MM.1S (cell line): ENCODE results near the gene SULF2.

Experiments
- DNase-seq: peaks from one replicate; pipeline ENCODE4 v3.0.0-alpha.2; 2015
- H2AFZ ChIP-seq: fragments of 300-600 bp; sonication (generic); 2 replicates; pipeline ENCODE4 v1.6.0; 2016; ENCODE audit warnings: antibody characterized with exemption, low read length
- H3F3A ChIP-seq: fragments of 300-600 bp; sonication (generic); 2 replicates; pipeline ENCODE4 v1.6.1; 2016; ENCODE audit warnings: mild to moderate bottlenecking, antibody characterized with exemption, low read length, moderate library complexity, mixed read lengths; ENCODE audit not compliant: insufficient read depth
- H3K27ac ChIP-seq: fragments of 300-600 bp; sonication (generic); 2 replicates; pipeline ENCODE4 v1.5.1; 2016; ENCODE audit warnings: mild to moderate bottlenecking, low read length
- H3K27me3 ChIP-seq: fragments of 300-600 bp; sonication (generic); replicated peaks from 2 replicates; pipeline ENCODE4 v1.6.0; 2016; ENCODE audit warnings: low read length; ENCODE audit not compliant: insufficient read depth
- H3K36me3 ChIP-seq: fragments of 300-600 bp; sonication (generic); replicated peaks from 2 replicates; pipeline ENCODE4 v1.6.1; 2016; ENCODE audit warnings: mild to moderate bottlenecking, low read length, mixed read lengths; ENCODE audit not compliant: insufficient read depth
- H3K4me1 ChIP-seq: fragments of 300-600 bp; sonication (generic); 2 replicates; pipeline ENCODE4 v1.6.1; 2016; ENCODE audit warnings: low read length, mixed read lengths
- H3K4me2 ChIP-seq: fragments of 300-600 bp; sonication (generic); 2 replicates; pipeline ENCODE4 v1.6.0; 2016; ENCODE audit warnings: low read depth, low read length
- H3K4me3 ChIP-seq: fragments of 300-600 bp; sonication (generic); 2 replicates; pipeline ENCODE4 v1.5.1; 2016; ENCODE audit warnings: low read length, mixed read lengths
- H3K79me2 ChIP-seq: fragments of 300-600 bp; sonication (generic); 2 replicates; pipeline ENCODE4 v1.6.1; 2016; ENCODE audit warnings: mixed run types, low read length, mixed read lengths
- H3K9ac ChIP-seq: fragments of 300-600 bp; sonication (generic); 2 replicates; pipeline ENCODE4 v1.6.1; 2016; ENCODE audit warnings: low read length, mixed read lengths
- H3K9me2 ChIP-seq: fragments of 300-600 bp; sonication (generic); replicated peaks from 2 replicates; pipeline ENCODE4 v1.6.1; 2016; ENCODE audit warnings: mild to moderate bottlenecking, low read length, mixed read lengths; ENCODE audit not compliant: insufficient read depth
- H3K9me3 ChIP-seq: fragments of 300-600 bp; sonication (generic); replicated peaks from 2 replicates; pipeline ENCODE4 v1.6.1; 2016; ENCODE audit warnings: mild to moderate bottlenecking, low read length, mixed read lengths; ENCODE audit not compliant: insufficient read depth
- H4K20me1 ChIP-seq: fragments of 300-600 bp; sonication (generic); 2 replicates; pipeline ENCODE4 v1.6.1; 2016; ENCODE audit warnings: mild to moderate bottlenecking, low read length, moderate library complexity, mixed read lengths; ENCODE audit not compliant: insufficient read depth
- EZH2 ChIP-seq: fragments of 300-600 bp; sonication (generic); optimal IDR thresholded peaks from 2 replicates; pipeline ENCODE3; 2017; ENCODE audit warnings: low read depth, mild to moderate bottlenecking, antibody characterized with exemption, low read length, mixed read lengths
- EZH2phosphoT487 ChIP-seq: fragments of 300-600 bp; sonication (generic); IDR thresholded peaks from 2 replicates; pipeline ENCODE4 v1.6.1; 2018; ENCODE audit warnings: antibody characterized with exemption, low read length
- TF ChIP-seq, protein P1 (sequence below): fragments of 300-600 bp; sonication (generic); IDR thresholded peaks from 2 replicates; pipeline ENCODE4 v1.5.1; 2016; ENCODE audit warnings: antibody characterized with exemption, low read length, mixed read lengths

Gene SULF2

DNA sequence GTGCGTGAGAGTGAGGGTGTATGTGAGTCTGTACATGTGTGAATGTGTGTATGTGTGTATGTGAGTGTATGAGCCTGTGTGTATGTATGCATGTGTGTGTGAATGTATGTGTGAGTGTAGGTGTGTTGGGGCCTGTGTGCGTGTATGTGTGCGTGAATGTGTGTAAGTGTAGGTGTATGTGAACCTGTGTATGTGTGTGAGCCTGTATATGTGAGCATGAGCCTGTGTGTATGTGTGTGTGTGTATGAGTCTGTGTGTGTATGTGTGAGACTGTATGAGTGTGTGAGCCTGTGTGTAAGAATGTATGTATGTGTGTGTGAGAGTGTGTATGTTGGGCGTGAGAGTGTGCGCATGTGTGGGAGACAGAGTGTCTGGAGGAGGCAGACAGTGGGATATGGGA, 15.8 kb upstream of the SULF2 start:
- H3K27ac ChIP-seq, result no peak overlapping the region

DNA sequence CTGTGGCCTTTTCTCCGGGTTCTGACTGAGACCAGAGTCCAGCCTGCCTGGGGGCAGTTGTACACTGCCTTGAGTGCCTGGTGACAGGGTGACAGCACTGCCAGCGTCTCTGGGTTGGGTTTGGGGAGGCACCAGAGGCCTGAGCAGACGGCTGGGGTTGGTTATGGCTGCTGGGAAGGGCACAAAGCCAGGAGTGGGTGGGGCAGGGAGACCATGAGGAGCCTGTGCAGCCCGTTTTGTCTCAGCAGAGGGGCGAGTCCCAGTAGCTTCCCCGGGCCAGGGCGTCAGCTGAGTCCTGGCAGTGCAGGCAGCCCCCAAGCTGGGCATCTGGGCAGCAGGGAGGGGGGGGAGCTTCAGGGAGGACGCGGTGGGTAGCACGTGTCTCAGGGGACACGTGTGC, 15.3 kb upstream of the SULF2 start:
- H3K79me2 ChIP-seq, result no peaks in the 10 kb centered on the region
- no peaks in the 10 kb centered on the region for H3K27me3 ChIP-seq
- no peak for DNase-seq
- no peak overlapping the region for H3K9ac ChIP-seq
- no peaks in the 10 kb centered on the region for H3K36me3 ChIP-seq
- no peaks in the 10 kb centered on the region for H3K9me2 ChIP-seq
- no peaks in the 10 kb centered on the region for H4K20me1 ChIP-seq
- H3K27ac ChIP-seq, result no peak overlapping the region
- H3F3A ChIP-seq, result no peaks in the 10 kb centered on the region
- H3K4me2 ChIP-seq, result no peak overlapping the region
- H3K9me3 ChIP-seq, result no peaks in the 10 kb centered on the region
- no peak overlapping the region for H2AFZ ChIP-seq
- H3K4me1 ChIP-seq, result no peaks in the 10 kb centered on the region
- no peak overlapping the region for H3K4me3 ChIP-seq
- TF ChIP-seq, protein P1, sequence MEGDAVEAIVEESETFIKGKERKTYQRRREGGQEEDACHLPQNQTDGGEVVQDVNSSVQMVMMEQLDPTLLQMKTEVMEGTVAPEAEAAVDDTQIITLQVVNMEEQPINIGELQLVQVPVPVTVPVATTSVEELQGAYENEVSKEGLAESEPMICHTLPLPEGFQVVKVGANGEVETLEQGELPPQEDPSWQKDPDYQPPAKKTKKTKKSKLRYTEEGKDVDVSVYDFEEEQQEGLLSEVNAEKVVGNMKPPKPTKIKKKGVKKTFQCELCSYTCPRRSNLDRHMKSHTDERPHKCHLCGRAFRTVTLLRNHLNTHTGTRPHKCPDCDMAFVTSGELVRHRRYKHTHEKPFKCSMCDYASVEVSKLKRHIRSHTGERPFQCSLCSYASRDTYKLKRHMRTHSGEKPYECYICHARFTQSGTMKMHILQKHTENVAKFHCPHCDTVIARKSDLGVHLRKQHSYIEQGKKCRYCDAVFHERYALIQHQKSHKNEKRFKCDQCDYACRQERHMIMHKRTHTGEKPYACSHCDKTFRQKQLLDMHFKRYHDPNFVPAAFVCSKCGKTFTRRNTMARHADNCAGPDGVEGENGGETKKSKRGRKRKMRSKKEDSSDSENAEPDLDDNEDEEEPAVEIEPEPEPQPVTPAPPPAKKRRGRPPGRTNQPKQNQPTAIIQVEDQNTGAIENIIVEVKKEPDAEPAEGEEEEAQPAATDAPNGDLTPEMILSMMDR, result no peak
- TF ChIP-seq EZH2, result no peak
- TF ChIP-seq EZH2phosphoT487, result no peak

More for the DNA sequence above, 15.8 kb upstream of the SULF2 start:
- Histone ChIP-seq H3K27me3 (no peaks in the 10 kb centered on the region), H3K9ac (no peak overlapping the region), H3K9me3 (no peaks in the 10 kb centered on the region), H3K79me2 (no peaks in the 10 kb centered on the region), H3K4me2 (no peak overlapping the region), H2AFZ (no peak overlapping the region), H3K4me1 (no peaks in the 10 kb centered on the region), H3F3A (no peaks in the 10 kb centered on the region), H4K20me1 (no peaks in the 10 kb centered on the region), H3K36me3 (no peaks in the 10 kb centered on the region), H3K4me3 (no peak overlapping the region), H3K9me2 (no peaks in the 10 kb centered on the region)
- TF ChIP-seq EZH2, result no peak
- no peak for TF ChIP-seq EZH2phosphoT487
- TF ChIP-seq, protein P1, result no peak
- no peak for DNase-seq

DNA sequence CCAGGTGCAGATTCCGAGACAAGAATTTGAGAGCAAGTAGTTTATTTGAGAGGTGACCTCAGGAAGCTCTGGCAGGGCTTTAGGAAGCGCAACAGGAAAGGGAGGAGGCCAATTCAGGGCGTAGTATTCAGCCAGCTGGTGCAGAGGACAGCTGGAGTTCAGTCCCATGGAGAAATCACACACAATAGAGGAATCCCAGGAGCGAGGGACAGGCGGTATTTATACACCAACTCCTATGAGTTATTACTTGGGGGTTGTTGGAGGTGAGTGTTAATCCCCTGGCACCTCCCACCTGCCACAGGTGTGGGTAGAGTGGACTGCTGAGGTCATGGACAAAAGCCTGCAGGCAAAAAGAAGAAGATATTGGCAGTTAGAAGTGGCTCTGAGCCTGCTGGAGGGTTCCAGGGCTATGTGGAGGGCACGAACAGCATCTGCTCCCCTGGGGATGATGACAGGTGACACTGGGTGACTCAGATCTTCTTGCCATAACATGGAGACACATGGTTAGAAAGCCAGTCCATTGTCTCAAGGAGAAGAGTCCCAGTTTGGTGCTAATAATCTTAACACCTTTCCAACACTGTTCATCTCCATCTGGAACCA, 13.9 kb upstream of the SULF2 start:
- no peak overlapping the region for H3K9ac ChIP-seq
- no peaks in the 10 kb centered on the region for H3K27me3 ChIP-seq
- TF ChIP-seq, protein P1, result no peak
- TF ChIP-seq EZH2, result no peak
- TF ChIP-seq EZH2phosphoT487, result no peak
- no peaks in the 10 kb centered on the region for H3K9me2 ChIP-seq
- H3K9me3 ChIP-seq, result no peaks in the 10 kb centered on the region
- H3K4me2 ChIP-seq, result no peak overlapping the region
- no peaks in the 10 kb centered on the region for H3F3A ChIP-seq
- no peak overlapping the region for H3K27ac ChIP-seq
- H4K20me1 ChIP-seq, result no peaks in the 10 kb centered on the region
- H2AFZ ChIP-seq, result no peak overlapping the region
- H3K79me2 ChIP-seq, result no peaks in the 10 kb centered on the region
- no peak for DNase-seq
- no peaks in the 10 kb centered on the region for H3K4me1 ChIP-seq
- H3K36me3 ChIP-seq, result no peaks in the 10 kb centered on the region
- no peak overlapping the region for H3K4me3 ChIP-seq
